Trophoblast cell (in vitro differentiated cells and primary cell): Measurements from ENCODE around the gene SORCS1.
A peak's percentile ranks its signal among the peaks of the same experiment; 100 is the strongest.

Experiments
- DNase-seq, 2 donors: peaks; one replicate each; pipeline ENCODE4 v3.0.0-alpha.2; 2016
- H2AFZ ChIP-seq: 2 replicates; pipeline ENCODE4 v1.6.1; 2013; ENCODE audit warnings: low read length, moderate library complexity, mild to moderate bottlenecking; ENCODE audit not compliant: insufficient read depth, poor library complexity
- H2AK5ac ChIP-seq: 2 replicates; pipeline ENCODE4 v1.6.1; 2013; ENCODE audit warnings: mild to moderate bottlenecking, low read length
- H2BK120ac ChIP-seq: 2 replicates; pipeline ENCODE4 v1.6.1; 2013; ENCODE audit warnings: low read length, mild to moderate bottlenecking, moderate library complexity; ENCODE audit not compliant: insufficient read depth, poor library complexity
- H2BK12ac ChIP-seq: 2 replicates; pipeline ENCODE4 v1.6.1; 2013; ENCODE audit warnings: mild to moderate bottlenecking, low read length, moderate library complexity
- H2BK5ac ChIP-seq: 2 replicates; pipeline ENCODE4 v1.6.1; 2013; ENCODE audit warnings: low read length, low read depth, moderate library complexity, mild to moderate bottlenecking; ENCODE audit not compliant: poor library complexity
- H3K14ac ChIP-seq: 2 replicates; pipeline ENCODE4 v1.6.1; 2013; ENCODE audit warnings: mild to moderate bottlenecking, low read length
- H3K18ac ChIP-seq: 2 replicates; pipeline ENCODE4 v1.6.1; 2013; ENCODE audit warnings: mild to moderate bottlenecking, low read length
- H3K23ac ChIP-seq: 2 replicates; pipeline ENCODE4 v1.6.1; 2013; ENCODE audit warnings: low read length
- H3K27ac ChIP-seq: 2 replicates; pipeline ENCODE4 v1.5.1; 2013; ENCODE audit warnings: low read depth, mild to moderate bottlenecking, inconsistent platforms, low read length, moderate library complexity
- H3K27me3 ChIP-seq: 2 replicates; pipeline ENCODE4 v1.6.1; 2013; ENCODE audit warnings: inconsistent platforms, mild to moderate bottlenecking, low read length, moderate library complexity; ENCODE audit not compliant: insufficient read depth
- H3K36me3 ChIP-seq, 2 experiments: 1 replicate in 1 of 2; 2 replicates in 1 of 2; pipeline ENCODE4 v1.6.1; 2013; ENCODE audit warnings: low read length in 2 of 2, mild to moderate bottlenecking in 2 of 2, moderate library complexity in 1 of 2; ENCODE audit not compliant: insufficient read depth in 2 of 2, control insufficient read depth in 1 of 2
- H3K4ac ChIP-seq: 2 replicates; pipeline ENCODE4 v1.6.1; 2013; ENCODE audit warnings: low read depth, mild to moderate bottlenecking, low read length, moderate library complexity
- H3K4me1 ChIP-seq, 2 experiments: 1 replicate in 1 of 2; 2 replicates in 1 of 2; pipeline ENCODE4 v1.6.1; 2013; ENCODE audit warnings: low read length in 2 of 2, mild to moderate bottlenecking in 2 of 2, moderate library complexity in 1 of 2; ENCODE audit not compliant: insufficient read depth in 2 of 2, control insufficient read depth in 1 of 2
- H3K4me2 ChIP-seq: 2 replicates; pipeline ENCODE4 v1.6.1; 2013; ENCODE audit warnings: inconsistent platforms, mild to moderate bottlenecking, low read length, moderate library complexity
- H3K4me3 ChIP-seq: 2 replicates; pipeline ENCODE4 v1.5.1; 2013; ENCODE audit warnings: mild to moderate bottlenecking, low read depth, low read length, inconsistent platforms
- H3K79me1 ChIP-seq: one replicate; pipeline ENCODE4 v1.6.1; 2013; ENCODE audit warnings: low read length
- H3K79me2 ChIP-seq: 2 replicates; pipeline ENCODE4 v1.6.1; 2013; ENCODE audit warnings: low read length, mild to moderate bottlenecking; ENCODE audit not compliant: control insufficient read depth, insufficient read depth, poor library complexity
- H3K9ac ChIP-seq: 2 replicates; pipeline ENCODE4 v1.6.1; 2013; ENCODE audit warnings: mild to moderate bottlenecking, low read length
- H3K9me3 ChIP-seq: 2 replicates; pipeline ENCODE4 v1.6.1; 2013; ENCODE audit warnings: low read depth, mild to moderate bottlenecking, control low read depth, inconsistent platforms, low read length; ENCODE audit not compliant: insufficient read depth
- H4K12ac ChIP-seq: 2 replicates; pipeline ENCODE4 v1.6.1; 2013; ENCODE audit warnings: low read depth, mild to moderate bottlenecking, low read length, moderate library complexity
- H4K8ac ChIP-seq: 2 replicates; pipeline ENCODE4 v1.6.1; 2013; ENCODE audit warnings: low read depth, mild to moderate bottlenecking, low read length, moderate library complexity
- H4K91ac ChIP-seq: one replicate; pipeline ENCODE4 v1.6.1; 2013; ENCODE audit warnings: low read depth, mild to moderate bottlenecking, low read length, moderate library complexity
- WGBS: extraction: QIAGEN DNeasy Blood & Tissue Kit; methylation state at CpG from one replicate; pipeline ENCODE4 v1.1.7; 2013; ENCODE audit warnings: missing lambda C conversion rate; ENCODE audit not compliant: insufficient read length, insufficient coverage; ENCODE audit errors: extremely low coverage; 5-methylcytosine and 5-hydroxymethylcytosine counted together

Gene SORCS1

DNA sequence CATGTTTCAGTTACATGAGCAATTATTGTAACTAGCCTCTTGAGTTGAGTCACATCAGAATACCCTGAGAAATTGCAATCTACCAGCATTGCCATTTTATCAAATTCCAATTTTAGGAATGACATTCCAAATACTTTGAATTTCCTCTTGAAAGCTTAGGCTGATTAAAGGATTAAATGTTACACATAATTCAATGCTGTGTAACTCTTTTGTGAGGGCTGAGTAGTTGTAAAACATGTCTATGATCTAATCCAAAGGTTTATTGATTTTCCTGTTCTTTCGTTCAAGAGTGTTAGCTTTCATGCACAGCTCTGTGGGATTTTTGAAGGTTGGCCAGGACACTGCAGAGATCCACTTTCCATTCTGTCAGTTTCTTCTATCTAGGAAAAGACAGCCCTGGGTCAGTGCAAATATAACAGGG, 193.1 kb downstream of the SORCS1 start:
- H3K9ac ChIP-seq: no peak overlapping the region
- H4K12ac ChIP-seq: no peak overlapping the region
- H3K9me3 ChIP-seq: no peaks in the 10 kb centered on the region
- DNase-seq: peak in 1 of 2 donors; percentile 79
- H3K23ac ChIP-seq: no peak overlapping the region
- no peak overlapping the region for H3K4ac ChIP-seq
- no peak overlapping the region for H3K14ac ChIP-seq
- H2AK5ac ChIP-seq: no peak overlapping the region
- no peaks in the 10 kb centered on the region for H3K27me3 ChIP-seq
- H3K36me3 ChIP-seq: no peaks in the 10 kb centered on the region
- H2BK120ac ChIP-seq: no peak overlapping the region
- H3K4me3 ChIP-seq: no peak overlapping the region
- peaks cover 0 to 2% of the 10 kb centered on the region in 2 experiments for H3K4me1 ChIP-seq
- no peak overlapping the region for H3K27ac ChIP-seq
- H2BK5ac ChIP-seq: no peak overlapping the region
- no CpG with 5 or more reads among the region's 1 CpG for WGBS
- no peak overlapping the region for H4K8ac ChIP-seq
- no peak overlapping the region for H2BK12ac ChIP-seq
- H3K79me2 ChIP-seq: no peaks in the 10 kb centered on the region
- peaks cover 2% of the 10 kb centered on the region for H3K79me1 ChIP-seq
- no peak overlapping the region for H4K91ac ChIP-seq
- H2AFZ ChIP-seq: no peak overlapping the region
- no peak overlapping the region for H3K18ac ChIP-seq
- H3K4me2 ChIP-seq: no peak overlapping the region

DNA sequence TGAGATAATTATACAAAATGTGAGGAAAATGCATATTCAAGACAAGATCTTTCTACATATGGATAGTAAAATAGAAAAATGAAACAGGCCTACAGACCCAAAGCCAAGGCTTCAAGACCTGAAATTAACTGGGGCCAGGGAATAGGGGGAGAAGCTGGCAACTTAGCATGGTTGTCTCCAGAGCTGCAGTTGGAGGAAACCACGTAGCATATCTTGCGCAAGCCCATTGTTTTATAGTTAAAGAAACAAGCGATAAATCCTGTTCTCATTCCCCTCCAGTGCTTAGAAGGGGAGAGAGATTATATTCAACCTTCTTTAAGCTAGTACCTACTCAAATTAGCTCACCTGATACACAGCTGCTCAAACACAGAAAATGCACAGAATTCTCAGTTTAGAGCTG, 197.1 kb downstream of the SORCS1 start:
- DNase-seq: no peak
- Histone ChIP-seq H3K79me2 (no peaks in the 10 kb centered on the region), H2BK120ac (no peak overlapping the region), H3K4me1 (no peaks in the 10 kb centered on the region), H3K23ac (no peak overlapping the region), H3K4me2 (no peak overlapping the region), H3K27me3 (no peaks in the 10 kb centered on the region), H4K91ac (no peak overlapping the region), H3K9ac (no peak overlapping the region), H2AK5ac (no peak overlapping the region), H2BK5ac (no peak overlapping the region), H3K27ac (no peak overlapping the region), H3K14ac (no peak overlapping the region), H2AFZ (no peak overlapping the region), H3K18ac (no peak overlapping the region), H3K9me3 (no peaks in the 10 kb centered on the region), H3K79me1 (no peaks in the 10 kb centered on the region), H3K4me3 (no peak overlapping the region), H4K12ac (no peak overlapping the region), H3K4ac (no peak overlapping the region), H4K8ac (no peak overlapping the region), H3K36me3 (no peaks in the 10 kb centered on the region), H2BK12ac (no peak overlapping the region)
- WGBS: no CpG with 5 or more reads among the region's 3 CpGs

DNA sequence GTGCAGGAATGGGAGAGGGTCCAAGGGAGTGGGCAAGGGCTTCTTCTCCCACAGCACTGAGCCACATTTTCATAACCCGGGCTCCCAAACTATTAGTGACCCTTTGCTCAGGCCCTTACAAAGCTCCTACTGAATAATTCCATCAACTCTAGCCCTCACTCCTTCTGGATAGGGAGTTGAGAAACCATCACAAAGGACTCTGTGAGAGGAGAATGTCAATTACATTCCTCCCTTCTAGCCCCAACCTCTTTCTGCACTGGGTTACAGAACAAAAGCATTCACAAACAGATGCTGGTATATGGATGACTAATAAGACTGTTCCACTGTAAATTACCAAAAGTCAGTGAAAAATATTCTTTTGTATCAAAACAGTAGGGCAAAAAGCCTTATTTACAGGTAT, 203.7 kb downstream of the SORCS1 start:
- H3K4me2 ChIP-seq: no peak overlapping the region
- no peak overlapping the region for H4K91ac ChIP-seq
- no peak overlapping the region for H4K12ac ChIP-seq
- no peak overlapping the region for H3K9ac ChIP-seq
- H3K4ac ChIP-seq: no peak overlapping the region
- no peak overlapping the region for H2BK5ac ChIP-seq
- H3K14ac ChIP-seq: no peak overlapping the region
- no peak overlapping the region for H2AFZ ChIP-seq
- H3K27me3 ChIP-seq: no peaks in the 10 kb centered on the region
- H2AK5ac ChIP-seq: no peak overlapping the region
- no peak overlapping the region for H2BK120ac ChIP-seq
- no peak overlapping the region for H3K4me3 ChIP-seq
- peak in 1 of 2 donors; percentile 15 for DNase-seq
- H3K27ac ChIP-seq: no peak overlapping the region
- no peak overlapping the region for H4K8ac ChIP-seq
- H3K79me1 ChIP-seq: no peaks in the 10 kb centered on the region
- H3K18ac ChIP-seq: no peak overlapping the region
- no peak overlapping the region for H2BK12ac ChIP-seq
- H3K36me3 ChIP-seq: no peaks in the 10 kb centered on the region
- H3K79me2 ChIP-seq: no peaks in the 10 kb centered on the region
- H3K4me1 ChIP-seq: no peaks in the 10 kb centered on the region
- no peak overlapping the region for H3K23ac ChIP-seq
- WGBS: no CpG with 5 or more reads among the region's 1 CpG
- H3K9me3 ChIP-seq: no peaks in the 10 kb centered on the region

DNA sequence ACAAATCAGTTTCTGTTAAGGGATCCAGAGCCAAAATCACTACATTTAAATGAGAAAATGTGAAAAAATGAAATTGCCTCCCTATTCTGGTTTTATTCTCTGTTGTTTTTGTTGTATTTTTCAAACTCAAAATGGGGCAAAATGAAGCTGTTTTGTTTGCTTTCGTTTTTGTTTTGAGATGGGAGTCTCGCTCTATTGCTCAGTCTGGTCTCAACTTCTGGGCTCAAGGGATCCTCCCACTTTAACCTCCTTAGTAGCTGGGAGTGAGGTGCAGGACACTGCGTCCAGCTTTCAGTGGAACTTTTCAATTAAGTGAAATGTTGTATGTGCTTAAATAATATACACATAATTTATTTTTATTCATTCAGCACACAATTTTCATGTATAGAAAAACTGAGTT, 205.0 kb downstream of the SORCS1 start:
- Histone ChIP-seq H3K9ac (no peak overlapping the region), H2AK5ac (no peak overlapping the region), H3K23ac (no peak overlapping the region), H3K4me1 (no peaks in the 10 kb centered on the region), H2BK120ac (no peak overlapping the region), H3K4ac (no peak overlapping the region), H3K18ac (no peak overlapping the region), H3K36me3 (no peaks in the 10 kb centered on the region), H4K91ac (no peak overlapping the region), H3K14ac (no peak overlapping the region), H3K9me3 (no peaks in the 10 kb centered on the region), H2BK12ac (no peak overlapping the region), H3K4me3 (no peak overlapping the region), H3K27me3 (no peaks in the 10 kb centered on the region), H2AFZ (no peak overlapping the region), H3K79me2 (no peaks in the 10 kb centered on the region), H4K8ac (no peak overlapping the region), H3K4me2 (no peak overlapping the region), H3K27ac (no peak overlapping the region), H3K79me1 (no peaks in the 10 kb centered on the region), H4K12ac (no peak overlapping the region), H2BK5ac (no peak overlapping the region)
- DNase-seq: no peak
- no CpG with 5 or more reads among the region's 3 CpGs for WGBS
